ENCODE data around the gene SETD7. TPM values are rescaled to one million over a fixed set of nuclear protein-coding genes. Genes with fewer than 3 reads are reported as not detected.

The SETD7 gene
- total and polyA plus RNA-seq, 7 donors: 15.2 to 96.0 (median 78.4) TPM

DNA sequence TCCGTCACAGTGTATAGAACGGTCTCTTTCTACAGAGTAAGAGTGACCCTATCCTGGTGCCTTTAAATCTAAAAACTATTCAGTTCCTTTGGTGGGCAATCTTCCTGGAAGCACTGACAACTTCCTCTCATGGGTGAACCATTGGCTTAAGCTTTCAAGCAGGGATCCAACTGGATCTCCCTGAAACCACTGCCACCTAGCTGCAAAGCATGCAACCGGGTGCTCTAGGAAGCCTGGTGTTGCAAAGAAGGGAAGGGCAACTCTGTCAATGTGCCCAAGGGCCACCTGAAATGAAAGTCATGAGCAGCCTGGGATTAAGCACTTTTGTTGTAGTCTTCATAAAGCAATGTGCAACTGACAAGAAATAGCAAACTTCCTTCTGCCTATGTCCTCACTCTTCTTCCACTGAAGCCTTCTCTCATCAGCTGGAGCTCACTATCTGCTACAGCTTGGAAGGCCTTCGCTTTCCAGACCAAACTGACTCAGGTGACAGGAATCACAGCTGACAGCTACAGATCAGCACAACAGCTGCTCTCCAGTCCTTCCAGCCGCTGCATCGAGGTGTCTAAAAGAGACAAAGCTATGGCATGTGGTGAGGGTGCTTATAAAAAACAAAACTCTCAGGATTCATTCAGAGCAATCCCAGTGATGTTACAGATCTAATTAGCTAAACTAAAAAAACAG, 46.1 kb downstream of the SETD7 start:
- DNase-seq: no peak
- WGBS, 3 donors: 52 to 64% (median 53%) methylated on average over 6 of the region's 6 CpGs

GRCh38 chr4:139508581-139509237, 47.3 kb downstream of the SETD7 start:
- WGBS, 3 donors: 65 to 69% (median 65%) methylated on average over 11 of the region's 11 CpGs
- Histone ChIP-seq H3K27ac (peak overlapping the region; percentile 17), H3K4me3 (no peak overlapping the region), H3K4me1 (peaks cover 41% of the 10 kb centered on the region), H3K36me3 (ENCODE audit: insufficient read depth in 1 of 2, low read depth in 1 of 2) (peaks cover 0 to 72% of the 10 kb centered on the region in 2 donors), H3K27me3 (ENCODE audit: insufficient read depth in 3 of 3, low read length in 2 of 3) (no peaks in the 10 kb centered on the region), H3K9me3 (no peaks in the 10 kb centered on the region)
- no peak for DNase-seq
- ATAC-seq: peak in 1 of 4 donors; percentile 22
- intact Hi-C loops (cut with DNase I): loop anchor here (5.0 kb wide), 2 partner anchors 51 to 91 kb away; no protein-coding TSS in a partner anchor
- TF ChIP-seq CTCF (IDR thresholded peaks at IDR 0.05): no peak

More for the DNA sequence above, 46.1 kb downstream of the SETD7 start:
- intact Hi-C loops (cut with DNase I): loop anchor here (5.0 kb wide), 2 partner anchors 53 to 93 kb away; no protein-coding TSS in a partner anchor
- ATAC-seq: peak; percentile 54 to 69 (median 64)
- Histone ChIP-seq H3K4me1 (peaks cover 48% of the 10 kb centered on the region), H3K27me3 (ENCODE audit: insufficient read depth in 3 of 3, low read length in 2 of 3) (no peaks in the 10 kb centered on the region), H3K36me3 (ENCODE audit: insufficient read depth in 1 of 2, low read depth in 1 of 2) (peaks cover 0 to 79% of the 10 kb centered on the region in 2 donors), H3K9me3 (no peaks in the 10 kb centered on the region), H3K27ac (peak overlapping the region; percentile 48), H3K4me3 (no peak overlapping the region)
- TF ChIP-seq CTCF (IDR thresholded peaks at IDR 0.05): peak; percentile 47

DNA sequence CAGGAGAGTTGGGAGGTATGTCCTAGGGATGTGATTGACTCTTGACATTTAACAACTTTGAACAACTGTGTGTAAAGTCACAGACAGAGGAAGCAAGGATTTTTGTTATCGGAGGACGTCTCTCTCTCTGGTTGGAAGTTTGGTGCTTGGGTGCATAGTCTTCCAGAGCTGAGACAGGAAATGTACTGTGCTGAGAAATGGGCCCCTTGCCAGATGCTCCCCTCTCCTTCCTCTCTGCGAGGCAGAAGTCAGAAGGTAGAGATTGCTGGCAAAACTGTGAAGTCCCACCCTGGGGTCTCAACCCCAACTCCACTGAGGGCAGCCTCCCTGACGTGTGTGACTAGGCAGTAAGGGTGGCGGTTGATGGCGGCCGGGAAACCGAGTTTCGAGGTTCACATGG, 49.2 kb downstream of the SETD7 start:
- Histone ChIP-seq H3K4me1 (peaks cover 31% of the 10 kb centered on the region), H3K27ac (peak overlapping the region; percentile 19), H3K4me3 (no peak overlapping the region), H3K36me3 (ENCODE audit: insufficient read depth in 1 of 2, low read depth in 1 of 2) (peaks cover 0 to 63% of the 10 kb centered on the region in 2 donors), H3K9me3 (no peaks in the 10 kb centered on the region), H3K27me3 (ENCODE audit: insufficient read depth in 3 of 3, low read length in 2 of 3) (no peaks in the 10 kb centered on the region)
- WGBS, 3 donors: 81 to 86% (median 86%) methylated on average over 9 of the region's 9 CpGs
- no peak for TF ChIP-seq CTCF (IDR thresholded peaks at IDR 0.05)
- intact Hi-C loops (cut with DNase I): loop anchor here (5.0 kb wide), 2 partner anchors 49 to 89 kb away; no protein-coding TSS in a partner anchor
- DNase-seq (no peak), ATAC-seq (no peak)

GRCh38 chr4:139503622-139504166, 52.3 kb downstream of the SETD7 start:
- TF ChIP-seq CTCF (IDR thresholded peaks at IDR 0.05): no peak
- intact Hi-C loops (cut with DNase I): no loop called here
- Histone ChIP-seq H3K27ac (no peak overlapping the region), H3K27me3 (ENCODE audit: insufficient read depth in 3 of 3, low read length in 2 of 3) (no peaks in the 10 kb centered on the region), H3K36me3 (ENCODE audit: insufficient read depth in 1 of 2, low read depth in 1 of 2) (peaks cover 0 to 36% of the 10 kb centered on the region in 2 donors), H3K9me3 (no peaks in the 10 kb centered on the region), H3K4me3 (no peak overlapping the region), H3K4me1 (peaks cover 6% of the 10 kb centered on the region)
- ATAC-seq (no peak), DNase-seq (no peak)
